H1 (cell line): Measurements from ENCODE around the gene C20orf96. TPM values are rescaled to one million over a fixed set of nuclear protein-coding genes. Genes with fewer than 3 reads are reported as not detected.

Experiments
- CTCF ChIA-PET: fragments of 300-600 bp; sonication (Branson Sonifier 250); formaldehyde crosslinking; loops from one replicate; lab custom pipeline; 2021; ENCODE audit not compliant: partially characterized antibody; lab: Charles Lee
- POLR2A ChIA-PET: fragments of 300-600 bp; sonication (Branson Sonifier 250); formaldehyde crosslinking; loops from one replicate; lab custom pipeline; 2021; ENCODE audit warnings: inconsistent platforms; ENCODE audit not compliant: partially characterized antibody; lab: Charles Lee
- DNase-seq, 2 experiments: peaks; one replicate each; pipeline versions ENCODE4 v3.0.0 to v3.0.0-alpha.2; 2010 to 2022; ENCODE audit warnings: low spot score in 2 of 2, low read depth in 1 of 2, mixed read lengths in 1 of 2
- FAIRE-seq: peaks from 2 replicates; lab custom pipeline; 2011; peaks lifted over from hg19 to GRCh38; lab: Jason Lieb, UNC
- H2AFZ ChIP-seq: 2 replicates; pipeline ENCODE4 v1.8.1; 2012; ENCODE audit warnings: low read length, inconsistent platforms
- H2AK5ac ChIP-seq: 2 replicates; pipeline ENCODE4 v1.6.1; 2013; ENCODE audit warnings: low read depth, low read length
- H2BK120ac ChIP-seq: replicated peaks from 2 replicates; pipeline ENCODE3; 2013; ENCODE audit warnings: low read depth, low read length, inconsistent platforms
- H2BK12ac ChIP-seq: 2 replicates; pipeline ENCODE4 v1.6.1; 2013; ENCODE audit warnings: low read depth, low read length
- H2BK15ac ChIP-seq: 2 replicates; pipeline ENCODE4 v1.6.1; 2013; ENCODE audit warnings: low read length
- H2BK20ac ChIP-seq: 2 replicates; pipeline ENCODE4 v1.6.1; 2013; ENCODE audit warnings: low read length
- H2BK5ac ChIP-seq: 2 replicates; pipeline ENCODE4 v1.6.1; 2013; ENCODE audit warnings: low read depth, low read length
- H3K14ac ChIP-seq: 2 replicates; pipeline ENCODE4 v1.6.1; 2013; ENCODE audit warnings: inconsistent platforms; ENCODE audit not compliant: insufficient read length
- H3K18ac ChIP-seq: 2 replicates; pipeline ENCODE4 v1.6.1; 2013; ENCODE audit warnings: low read length; ENCODE audit errors: extremely low read depth
- H3K23ac ChIP-seq: 2 replicates; pipeline ENCODE4 v1.6.1; 2013; ENCODE audit warnings: inconsistent platforms; ENCODE audit not compliant: insufficient read length
- H3K23me2 ChIP-seq: 2 replicates; pipeline ENCODE4 v1.6.1; 2013; ENCODE audit warnings: low read depth, low read length
- H3K27ac ChIP-seq: 2 replicates; pipeline ENCODE4 v1.6.1; 2011; ENCODE audit warnings: low read depth, low read length, inconsistent platforms
- H3K27me3 ChIP-seq, 4 experiments: replicated peaks in 1 of 4; 1 replicate in 1 of 4; 2 replicates in 3 of 4; pipeline versions ENCODE4 v1.6.1 to v1.8.1; 2011 to 2013; ENCODE audit warnings: low read length in 3 of 4, mild to moderate bottlenecking in 3 of 4, inconsistent platforms in 2 of 4, mixed read lengths in 2 of 4, moderate library complexity in 1 of 4; ENCODE audit not compliant: control insufficient read depth in 3 of 4, insufficient read depth in 3 of 4; ENCODE audit errors: extremely low read depth in 1 of 4
- H3K36me3 ChIP-seq, 4 experiments: 2 replicates each; pipeline versions ENCODE4 v1.6.1 to v1.8.1; 2011 to 2013; ENCODE audit warnings: mild to moderate bottlenecking in 4 of 4, low read length in 3 of 4, moderate library complexity in 2 of 4, control low read depth in 1 of 4, inconsistent platforms in 1 of 4; ENCODE audit not compliant: insufficient read depth in 4 of 4, control insufficient read depth in 2 of 4
- H3K4ac ChIP-seq: replicated peaks from 2 replicates; pipeline ENCODE3; 2013; ENCODE audit warnings: low read length, low read depth, mixed read lengths, inconsistent platforms; ENCODE audit not compliant: insufficient read length
- H3K4me1 ChIP-seq, 4 experiments: replicated peaks in 1 of 4; 1 replicate in 1 of 4; 2 replicates in 3 of 4; pipeline versions ENCODE4 v1.6.1 to v1.8.1; 2011 to 2013; ENCODE audit warnings: low read length in 3 of 4, inconsistent platforms in 2 of 4, mixed read lengths in 1 of 4; ENCODE audit not compliant: insufficient read depth in 4 of 4, control insufficient read depth in 3 of 4
- H3K4me2 ChIP-seq, 2 experiments: 2 replicates each; pipeline versions ENCODE4 v1.6.1 to v1.8.1; 2011 to 2013; ENCODE audit warnings: low read depth in 2 of 2, low read length in 2 of 2, control low read depth in 1 of 2, inconsistent platforms in 1 of 2, mild to moderate bottlenecking in 1 of 2; ENCODE audit not compliant: insufficient read depth in 1 of 2
- H3K4me3 ChIP-seq, 4 experiments: fragments of 200-600, 300-600 bp in 1 of 4; sonication (generic), shearing (Covaris generic), sonication (Bioruptor Twin) in 1 of 4; 2 replicates each; pipeline versions ENCODE4 v1.5.1 to v1.8.1; 2011 to 2016; ENCODE audit warnings: low read length in 4 of 4, low read depth in 3 of 4, control low read depth in 2 of 4, inconsistent platforms in 2 of 4, mild to moderate bottlenecking in 2 of 4, mixed read lengths in 1 of 4, moderate library complexity in 1 of 4; ENCODE audit not compliant: insufficient read depth in 2 of 4; ENCODE audit errors: extremely low read depth in 1 of 4
- H3K56ac ChIP-seq: replicated peaks from 2 replicates; pipeline ENCODE3; 2013; ENCODE audit warnings: low read depth, mild to moderate bottlenecking, mixed read lengths, low read length, inconsistent platforms; ENCODE audit not compliant: insufficient read length
- H3K79me1 ChIP-seq: 2 replicates; pipeline ENCODE4 v1.6.1; 2013; ENCODE audit warnings: low read depth, low read length, control low read depth
- H3K79me2 ChIP-seq, 2 experiments: 2 replicates each; pipeline versions ENCODE4 v1.6.1 to v1.8.1; 2012 to 2013; ENCODE audit warnings: low read length in 2 of 2, mild to moderate bottlenecking in 2 of 2, inconsistent platforms in 1 of 2; ENCODE audit not compliant: insufficient read depth in 2 of 2, control insufficient read depth in 1 of 2
- H3K9ac ChIP-seq, 4 experiments: replicated peaks in 1 of 4; 1 replicate in 1 of 4; 2 replicates in 3 of 4; pipeline versions ENCODE4 v1.6.1 to v1.8.1; 2011 to 2013; ENCODE audit warnings: low read depth in 3 of 4, low read length in 3 of 4, control low read depth in 2 of 4, mild to moderate bottlenecking in 2 of 4, moderate library complexity in 2 of 4, inconsistent platforms in 1 of 4; ENCODE audit errors: extremely low read depth in 1 of 4
- H3K9me3 ChIP-seq, 2 experiments: 2 replicates each; pipeline versions ENCODE4 v1.6.1 to v1.8.1; 2012 to 2013; ENCODE audit warnings: mild to moderate bottlenecking in 2 of 2, moderate library complexity in 2 of 2, control low read depth in 1 of 2, inconsistent platforms in 1 of 2, low read depth in 1 of 2, low read length in 1 of 2, mixed read lengths in 1 of 2; ENCODE audit not compliant: insufficient read depth in 2 of 2
- H4K20me1 ChIP-seq, 2 experiments: replicated peaks in 1 of 2; 2 replicates each; pipeline versions ENCODE3 to v1.8.1; 2011 to 2013; ENCODE audit warnings: inconsistent platforms in 2 of 2, low read length in 2 of 2, mild to moderate bottlenecking in 1 of 2; ENCODE audit not compliant: insufficient read depth in 2 of 2, control insufficient read depth in 1 of 2
- H4K5ac ChIP-seq: 2 replicates; pipeline ENCODE4 v1.6.1; 2013; ENCODE audit warnings: low read length, low read depth, mixed read lengths, inconsistent platforms; ENCODE audit not compliant: insufficient read length
- H4K8ac ChIP-seq: 2 replicates; pipeline ENCODE4 v1.8.0; 2013; ENCODE audit warnings: mild to moderate bottlenecking, moderate library complexity, low read length, inconsistent platforms; ENCODE audit not compliant: insufficient read depth; ENCODE audit errors: extremely low read depth
- H4K91ac ChIP-seq: replicated peaks from 2 replicates; pipeline ENCODE3; 2013; ENCODE audit warnings: low read length, mixed read lengths, inconsistent platforms; ENCODE audit not compliant: insufficient read length
- CBX5 ChIP-seq: fragments of 300-800, 300-1000 bp; sonication (generic); IDR thresholded peaks from 2 replicates; pipeline ENCODE4 v1.7.1; 2016; ENCODE audit warnings: antibody characterized with exemption, low read length, low read depth
- SRF ChIP-seq: IDR thresholded peaks from 2 replicates; pipeline ENCODE4 v1.6.1; 2011; ENCODE audit warnings: mild to moderate bottlenecking, low read depth, low read length, moderate library complexity
- WGBS, 2 experiments: shearing (Covaris generic) in 1 of 2; methylation state at CpG; one replicate each; pipeline versions ENCODE4 v1.1.6 to v1.1.7; 2013 to 2015; ENCODE audit warnings: low lambda C conversion rate in 2 of 2, mixed read lengths in 2 of 2, inconsistent platforms in 1 of 2, low coverage in 1 of 2, missing lambda C conversion rate in 1 of 2; ENCODE audit not compliant: insufficient replicate concordance in 2 of 2, insufficient coverage in 1 of 2, insufficient read length in 1 of 2; ENCODE audit errors: extremely low coverage in 1 of 2, missing lambda C conversion rate in 1 of 2; 5-methylcytosine and 5-hydroxymethylcytosine counted together
- polyA plus RNA-seq, 7 experiments: library from polyadenylated mRNA; depleted of rRNA in 3 of 7; stranded (reverse) in 5 of 7; unstranded in 2 of 7; fragments of >200 nt in 5 of 7; fragments of 200-250 nt in 2 of 7; gene quantifications; 1 replicate in 5 of 7; 2 replicates in 1 of 7; 4 replicates in 1 of 7; pipeline versions ENCODE4 v1.2.1 to v1.2.3, GENCODE V29; 2011 to 2013; ENCODE audit warnings: missing spikeins in 2 of 7, mixed read lengths in 2 of 7
- total RNA-seq: library from RNA; stranded (reverse); fragmentation: NEBNext Ultra II Directional; extraction: Animal tissue kit (Norgen Biotek cat#: 25700); gene quantifications from 2 replicates; pipeline ENCODE4 v1.2.1, GENCODE V29; 2021

Gene C20orf96
- total and polyA plus RNA-seq, 2 of the 8 experiments (the other 6 are each of a cell fraction or from before 2014, with no cell fraction given), result 19.2 to 21.0 TPM

- H3K9ac ChIP-seq, result no peak within 1 kb of the TSS
- H3K23ac ChIP-seq, result no peak within 1 kb of the TSS
- H3K23me2 ChIP-seq, result no peaks in the 10 kb centered on the region
- no peak within 1 kb of the TSS for H2AFZ ChIP-seq
- H2BK20ac ChIP-seq, result no peak within 1 kb of the TSS
- no peak within 1 kb of the TSS for H2AK5ac ChIP-seq
- H3K4ac ChIP-seq, result no peak within 1 kb of the TSS
- H3K27ac ChIP-seq, result no peak within 1 kb of the TSS
- H3K14ac ChIP-seq, result no peak within 1 kb of the TSS
- DNase-seq (no peak), FAIRE-seq (no peak)
- H3K4me1 ChIP-seq, result no peaks in the 10 kb centered on the region
- no peak within 1 kb of the TSS for H3K4me2 ChIP-seq
- no peaks in the 10 kb centered on the region for H3K79me2 ChIP-seq
- no peaks in the 10 kb centered on the region for H3K79me1 ChIP-seq
- no peak within 1 kb of the TSS for H3K18ac ChIP-seq
- H3K56ac ChIP-seq, result no peak within 1 kb of the TSS
- H3K4me3 ChIP-seq, result no peak within 1 kb of the TSS
- no peak within 1 kb of the TSS for H2BK5ac ChIP-seq
- no peaks in the 10 kb centered on the region for H4K20me1 ChIP-seq
- H4K5ac ChIP-seq, result no peak within 1 kb of the TSS
- peaks cover 17 to 44% (median 39%) of the 10 kb centered on the region in 4 experiments for H3K27me3 ChIP-seq
- no peak within 1 kb of the TSS for H2BK15ac ChIP-seq
- H3K9me3 ChIP-seq, result no peaks in the 10 kb centered on the region
- no peaks in the 10 kb centered on the region for H3K36me3 ChIP-seq
- CTCF ChIA-PET, result interaction anchor here (2.7 kb wide), 1 partner anchor 9 kb away, joined by 17 read pairs; no protein-coding TSS in a partner anchor
- WGBS, 2 experiments, result 72% methylated on average over 7 of the region's 7 CpGs; no CpG with 5 or more reads in 1 of the 2 experiments
- H4K91ac ChIP-seq, result no peak within 1 kb of the TSS
- POLR2A ChIA-PET, result interaction anchor here (1.4 to 1.6 kb wide), 2 partner anchors 9 to 38 kb away, joined by 3 to 8 read pairs; no protein-coding TSS in a partner anchor
- H2BK120ac ChIP-seq, result no peak within 1 kb of the TSS
- H4K8ac ChIP-seq, result no peak within 1 kb of the TSS
- H2BK12ac ChIP-seq, result no peak within 1 kb of the TSS
- TF ChIP-seq CBX5 (no peak), SRF (no peak)
Observed at GRCh38 chr20:257419-257818, 33.1 kb downstream of the C20orf96 start, which contains the start of gene DEFB132. TSS of gene DEFB132 (plus strand) at chr20:257724. CDS start at chr20:257779, 55 bp downstream.
